Measurements from ENCODE around the gene MFGE8. TPM values are rescaled to one million over a fixed set of nuclear protein-coding genes. Genes with fewer than 3 reads are reported as not detected.
"Not testable (repeated sequence)": the region's sequence is repeated elsewhere in the genome, so short reads cannot be mapped to it uniquely, and the experiment has no call there.

The MFGE8 gene
- total RNA-seq, 2 donors from 2014 or later: 829 to 1,044 TPM

GRCh38 chr15:88925648-88926047 lies 12.5 kb upstream of the MFGE8 start:
- intact Hi-C loops (cut with DNase I); DNase-seq (ENCODE audit: low spot score): not testable (repeated sequence)

- intact Hi-C loops (cut with DNase I); DNase-seq (ENCODE audit: low spot score): not testable (repeated sequence)
These were observed 7.8 kb upstream of the MFGE8 start for GRCh38 chr15:88920892-88921435.

- DNase-seq (ENCODE audit: low spot score): no peak
- intact Hi-C loops (cut with DNase I): no loop called here
These were observed 7.2 kb upstream of the MFGE8 start for GRCh38 chr15:88920186-88920891.

- no peak for DNase-seq (ENCODE audit: low spot score)
- intact Hi-C loops (cut with DNase I): no loop called here
These were observed 5.6 kb upstream of the MFGE8 start for GRCh38 chr15:88918738-88919137.

GRCh38 chr15:88917760-88918159 lies 4.6 kb upstream of the MFGE8 start:
- DNase-seq (ENCODE audit: low spot score): no peak
- intact Hi-C loops (cut with DNase I): no loop called here

- intact Hi-C loops (cut with DNase I): no loop called here
These were observed 2.2 kb upstream of the MFGE8 start for GRCh38 chr15:88915354-88915753.

GRCh38 chr15:88913850-88914169 lies 631 bp upstream of the MFGE8 start:
- intact Hi-C loops (cut with DNase I): no loop called here
- DNase-seq (ENCODE audit: low spot score): no peak

More at GRCh38 chr15:88915354-88915753, 2.2 kb upstream of the MFGE8 start:
- no peak for DNase-seq (ENCODE audit: low spot score)

- no peak for DNase-seq (ENCODE audit: low spot score)
- intact Hi-C loops (cut with DNase I): no loop called here
These were observed 668 bp downstream of the MFGE8 start for GRCh38 chr15:88912500-88912921.

GRCh38 chr15:88911766-88912118 lies 1.4 kb downstream of the MFGE8 start:
- no peak for DNase-seq (ENCODE audit: low spot score)
- intact Hi-C loops (cut with DNase I): no loop called here

- intact Hi-C loops (cut with DNase I): loop anchor here (5.0 kb wide), 4 partner anchors 92 to 267 kb away; no protein-coding TSS in a partner anchor
- no peak for DNase-seq (ENCODE audit: low spot score)
These were observed 3.0 kb downstream of the MFGE8 start for GRCh38 chr15:88909956-88910831.

- intact Hi-C loops (cut with DNase I): loop anchor here (5.0 kb wide), 4 partner anchors 93 to 268 kb away; no protein-coding TSS in a partner anchor
- no peak for DNase-seq (ENCODE audit: low spot score)
These were observed 4.2 kb downstream of the MFGE8 start for GRCh38 chr15:88908697-88909621.

GRCh38 chr15:88908123-88908522 lies 5.1 kb downstream of the MFGE8 start:
- intact Hi-C loops (cut with DNase I): loop anchor here (5.0 kb wide), 4 partner anchors 94 to 269 kb away; no protein-coding TSS in a partner anchor
- no peak for DNase-seq (ENCODE audit: low spot score)

GRCh38 chr15:88907111-88907510 lies 6.1 kb downstream of the MFGE8 start:
- intact Hi-C loops (cut with DNase I): loop anchor here (5.0 kb wide), 4 partner anchors 95 to 270 kb away; no protein-coding TSS in a partner anchor
- no peak for DNase-seq (ENCODE audit: low spot score)

- intact Hi-C loops (cut with DNase I): loop anchor here (5.0 kb wide), 4 partner anchors 96 to 271 kb away; no protein-coding TSS in a partner anchor
These were observed 6.6 kb downstream of the MFGE8 start for GRCh38 chr15:88906551-88906950.

GRCh38 chr15:88906130-88906529 lies 7.0 kb downstream of the MFGE8 start:
- intact Hi-C loops (cut with DNase I): loop anchor here (5.0 kb wide), 4 partner anchors 96 to 271 kb away; no protein-coding TSS in a partner anchor

More at GRCh38 chr15:88906551-88906950, 6.6 kb downstream of the MFGE8 start:
- DNase-seq (ENCODE audit: low spot score): no peak

GRCh38 chr15:88905576-88905975 lies 7.6 kb downstream of the MFGE8 start:
- DNase-seq (ENCODE audit: low spot score): peak; percentile 59
- intact Hi-C loops (cut with DNase I): loop anchor here (5.0 kb wide), 4 partner anchors 97 to 272 kb away; no protein-coding TSS in a partner anchor

More at GRCh38 chr15:88906130-88906529, 7.0 kb downstream of the MFGE8 start:
- no peak for DNase-seq (ENCODE audit: low spot score)

- intact Hi-C loops (cut with DNase I): loop anchor here (5.0 kb wide), 4 partner anchors 98 to 273 kb away; no protein-coding TSS in a partner anchor
- peak; percentile 96 for DNase-seq (ENCODE audit: low spot score)
These were observed 8.4 kb downstream of the MFGE8 start for GRCh38 chr15:88904624-88905327.

GRCh38 chr15:88904257-88904623 lies 8.9 kb downstream of the MFGE8 start:
- intact Hi-C loops (cut with DNase I): no loop called here

More at GRCh38 chr15:88904257-88904623, 8.9 kb downstream of the MFGE8 start:
- DNase-seq (ENCODE audit: low spot score): peak; percentile 17

Measured in posterior vena cava (tissue), 2 donors.